Astrocyte (in vitro differentiated cells and primary cell): ENCODE results near the gene PARP4.

Source experiments
- EZH2 ChIP-seq: IDR thresholded peaks from 2 replicates; pipeline ENCODE4 v1.6.1; 2012; ENCODE audit warnings: mild to moderate bottlenecking, low read length, inconsistent platforms; ENCODE audit not compliant: insufficient read depth
- TF ChIP-seq, protein P1 (sequence below): IDR thresholded peaks from 2 replicates; pipeline ENCODE4 v1.5.1; 2011; ENCODE audit warnings: low read depth, mild to moderate bottlenecking, inconsistent platforms, low read length, moderate library complexity; ENCODE audit not compliant: insufficient read depth

DNA sequence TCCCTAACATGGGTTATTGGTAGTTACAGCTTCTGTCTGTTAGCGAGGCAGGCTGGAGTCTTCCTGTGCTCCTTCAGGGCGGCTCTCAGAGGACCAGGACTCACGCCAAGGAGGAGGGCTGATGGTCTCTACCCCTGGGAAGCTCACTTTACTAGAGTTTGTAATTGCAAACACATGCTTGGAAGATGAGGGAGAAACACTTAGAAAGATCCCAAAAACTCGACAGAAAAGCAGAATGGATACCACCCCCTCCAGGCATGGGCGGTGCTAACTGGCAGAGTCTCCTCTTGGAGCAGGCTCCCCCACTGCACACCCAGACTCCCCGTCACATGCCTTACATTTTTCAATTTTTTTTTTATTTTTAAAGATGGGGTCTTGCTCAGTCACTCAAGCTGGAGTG, 62.0 kb downstream of the PARP4 start:
- TF ChIP-seq, protein P1, sequence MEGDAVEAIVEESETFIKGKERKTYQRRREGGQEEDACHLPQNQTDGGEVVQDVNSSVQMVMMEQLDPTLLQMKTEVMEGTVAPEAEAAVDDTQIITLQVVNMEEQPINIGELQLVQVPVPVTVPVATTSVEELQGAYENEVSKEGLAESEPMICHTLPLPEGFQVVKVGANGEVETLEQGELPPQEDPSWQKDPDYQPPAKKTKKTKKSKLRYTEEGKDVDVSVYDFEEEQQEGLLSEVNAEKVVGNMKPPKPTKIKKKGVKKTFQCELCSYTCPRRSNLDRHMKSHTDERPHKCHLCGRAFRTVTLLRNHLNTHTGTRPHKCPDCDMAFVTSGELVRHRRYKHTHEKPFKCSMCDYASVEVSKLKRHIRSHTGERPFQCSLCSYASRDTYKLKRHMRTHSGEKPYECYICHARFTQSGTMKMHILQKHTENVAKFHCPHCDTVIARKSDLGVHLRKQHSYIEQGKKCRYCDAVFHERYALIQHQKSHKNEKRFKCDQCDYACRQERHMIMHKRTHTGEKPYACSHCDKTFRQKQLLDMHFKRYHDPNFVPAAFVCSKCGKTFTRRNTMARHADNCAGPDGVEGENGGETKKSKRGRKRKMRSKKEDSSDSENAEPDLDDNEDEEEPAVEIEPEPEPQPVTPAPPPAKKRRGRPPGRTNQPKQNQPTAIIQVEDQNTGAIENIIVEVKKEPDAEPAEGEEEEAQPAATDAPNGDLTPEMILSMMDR = no peak
- no peak for TF ChIP-seq EZH2
